ENCODE data around the gene GIMAP8.

The GIMAP8 gene

DNA sequence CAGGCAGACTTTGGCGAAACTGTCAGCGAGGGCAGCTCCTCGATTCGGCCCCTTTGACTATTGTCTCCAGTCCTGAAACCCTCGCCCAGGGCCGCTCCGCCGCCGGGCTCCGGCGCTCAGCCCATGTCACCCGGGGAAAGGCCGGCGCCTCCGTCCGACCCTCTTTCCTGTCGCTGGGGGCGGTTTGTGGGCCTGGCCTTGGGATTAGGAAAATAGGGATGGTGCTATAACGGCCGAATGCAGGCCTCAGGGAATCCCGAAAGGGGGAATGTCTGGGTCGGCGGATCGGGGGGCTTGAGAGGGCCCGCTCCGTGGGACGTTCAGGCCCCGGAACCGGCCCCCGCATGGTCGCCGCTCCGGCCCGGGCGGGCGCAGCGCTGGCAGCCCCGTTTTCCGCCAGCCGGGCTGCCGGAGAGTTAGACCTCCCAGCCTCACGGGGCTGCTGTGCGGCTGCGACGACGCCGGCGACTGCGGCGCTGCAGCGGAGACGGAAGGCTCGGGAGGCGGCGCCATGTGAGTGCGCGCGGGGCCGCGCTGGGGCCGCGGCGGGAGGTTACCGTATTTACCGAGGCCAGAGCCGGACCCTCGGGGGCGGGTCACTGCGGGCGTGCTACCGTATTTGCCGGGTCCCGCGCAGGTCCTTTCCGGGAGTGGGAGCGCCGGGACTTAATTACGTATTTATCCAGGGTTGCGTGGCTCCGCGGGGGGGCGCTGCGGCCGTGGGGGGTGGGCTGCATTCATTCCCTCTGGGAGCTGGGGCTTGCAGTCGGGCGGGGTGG lies 45.4 kb upstream of the GIMAP8 start (continued):
- TF ChIP-seq, protein P1, sequence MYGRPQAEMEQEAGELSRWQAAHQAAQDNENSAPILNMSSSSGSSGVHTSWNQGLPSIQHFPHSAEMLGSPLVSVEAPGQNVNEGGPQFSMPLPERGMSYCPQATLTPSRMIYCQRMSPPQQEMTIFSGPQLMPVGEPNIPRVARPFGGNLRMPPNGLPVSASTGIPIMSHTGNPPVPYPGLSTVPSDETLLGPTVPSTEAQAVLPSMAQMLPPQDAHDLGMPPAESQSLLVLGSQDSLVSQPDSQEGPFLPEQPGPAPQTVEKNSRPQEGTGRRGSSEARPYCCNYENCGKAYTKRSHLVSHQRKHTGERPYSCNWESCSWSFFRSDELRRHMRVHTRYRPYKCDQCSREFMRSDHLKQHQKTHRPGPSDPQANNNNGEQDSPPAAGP (tag by site-specific recombination; IDR thresholded peaks at IDR 0.05): peak; percentile 68
- TF ChIP-seq IKZF3 (tag by site-specific recombination; IDR thresholded peaks at IDR 0.05) (no peak), OVOL3 (tag by site-specific recombination; IDR thresholded peaks at IDR 0.05) (no peak), ZNF132 (tag by site-specific recombination; IDR thresholded peaks at IDR 0.05; ENCODE audit: borderline replicate concordance) (no peak), KLF9 (tag by site-specific recombination; IDR thresholded peaks at IDR 0.05; ENCODE audit: low read depth) (peak; percentile 88), ZNF157 (tag by site-specific recombination; IDR thresholded peaks at IDR 0.05) (no peak), ZBTB20 (tag by site-specific recombination; IDR thresholded peaks at IDR 0.05) (peak; percentile 66), ZBTB7A (tag by site-specific recombination; IDR thresholded peaks at IDR 0.05; ENCODE audit: low read depth) (no peak), ZNF211 (tag by site-specific recombination; IDR thresholded peaks at IDR 0.05; ENCODE audit: low read depth) (no peak), ZNF341 (tag by site-specific recombination; IDR thresholded peaks at IDR 0.05; ENCODE audit: low read depth) (no peak), OSR2 (tag by site-specific recombination; IDR thresholded peaks at IDR 0.05) (no peak), PRDM1 (tag by site-specific recombination; IDR thresholded peaks at IDR 0.05) (no peak), ZIC2 (tag by site-specific recombination; IDR thresholded peaks at IDR 0.05) (peak; percentile 71), BCL11A (tag by site-specific recombination; IDR thresholded peaks at IDR 0.05; ENCODE audit: low read depth) (0 out of 2 replicates have a peak, but pooled peaks have one; percentile 56), ZNF366 (tag by site-specific recombination; conservative IDR thresholded peaks at IDR 0.05) (no peak), ZNF311 (tag by site-specific recombination; IDR thresholded peaks at IDR 0.05; ENCODE audit: borderline replicate concordance) (no peak), ZNF530 (tag by site-specific recombination; IDR thresholded peaks at IDR 0.05; ENCODE audit: low read depth) (no peak), ZNF19 (tag by site-specific recombination; IDR thresholded peaks at IDR 0.05; ENCODE audit: low read depth) (no peak), ZNF561 (tag by site-specific recombination; IDR thresholded peaks at IDR 0.05; ENCODE audit: borderline replicate concordance) (peak; percentile 86; the same call in 1 of the 2 replicates), ZNF626 (tag by site-specific recombination; IDR thresholded peaks at IDR 0.05) (no peak), ZBTB48 (tag by site-specific recombination; IDR thresholded peaks at IDR 0.05) (no peak), YY2 (tag by site-specific recombination; IDR thresholded peaks at IDR 0.05) (no peak), ZNF184 (tag by site-specific recombination; IDR thresholded peaks at IDR 0.05) (0 out of 2 replicates have a peak, but pooled peaks have one; percentile 23), ZNF221 (tag by site-specific recombination; IDR thresholded peaks at IDR 0.05; ENCODE audit: borderline replicate concordance) (no peak), WT1 (tag by site-specific recombination; IDR thresholded peaks at IDR 0.05) (0 out of 2 replicates have a peak, but pooled peaks have one; percentile 25), ZNF830 (tag by site-specific recombination; IDR thresholded peaks at IDR 0.05; ENCODE audit: low read depth) (no peak), ZBTB17 (tag by site-specific recombination; IDR thresholded peaks at IDR 0.05) (0 out of 2 replicates have a peak, but pooled peaks have one; percentile 17), SP3 (tag by site-specific recombination; IDR thresholded peaks at IDR 0.05) (peak; percentile 30), ZNF335 (tag by site-specific recombination; conservative IDR thresholded peaks at IDR 0.05) (0 out of 2 replicates have a peak, but pooled peaks have one; percentile 38)
- TF ChIP-seq, protein P2, sequence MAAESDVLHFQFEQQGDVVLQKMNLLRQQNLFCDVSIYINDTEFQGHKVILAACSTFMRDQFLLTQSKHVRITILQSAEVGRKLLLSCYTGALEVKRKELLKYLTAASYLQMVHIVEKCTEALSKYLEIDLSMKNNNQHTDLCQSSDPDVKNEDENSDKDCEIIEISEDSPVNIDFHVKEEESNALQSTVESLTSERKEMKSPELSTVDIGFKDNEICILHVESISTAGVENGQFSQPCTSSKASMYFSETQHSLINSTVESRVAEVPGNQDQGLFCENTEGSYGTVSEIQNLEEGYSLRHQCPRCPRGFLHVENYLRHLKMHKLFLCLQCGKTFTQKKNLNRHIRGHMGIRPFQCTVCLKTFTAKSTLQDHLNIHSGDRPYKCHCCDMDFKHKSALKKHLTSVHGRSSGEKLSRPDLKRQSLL (tag by site-specific recombination; IDR thresholded peaks at IDR 0.05): peak; percentile 77; the same call in 1 of the 2 replicates
- TF ChIP-seq, protein P3, sequence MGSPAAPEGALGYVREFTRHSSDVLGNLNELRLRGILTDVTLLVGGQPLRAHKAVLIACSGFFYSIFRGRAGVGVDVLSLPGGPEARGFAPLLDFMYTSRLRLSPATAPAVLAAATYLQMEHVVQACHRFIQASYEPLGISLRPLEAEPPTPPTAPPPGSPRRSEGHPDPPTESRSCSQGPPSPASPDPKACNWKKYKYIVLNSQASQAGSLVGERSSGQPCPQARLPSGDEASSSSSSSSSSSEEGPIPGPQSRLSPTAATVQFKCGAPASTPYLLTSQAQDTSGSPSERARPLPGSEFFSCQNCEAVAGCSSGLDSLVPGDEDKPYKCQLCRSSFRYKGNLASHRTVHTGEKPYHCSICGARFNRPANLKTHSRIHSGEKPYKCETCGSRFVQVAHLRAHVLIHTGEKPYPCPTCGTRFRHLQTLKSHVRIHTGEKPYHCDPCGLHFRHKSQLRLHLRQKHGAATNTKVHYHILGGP (tag by site-specific recombination; IDR thresholded peaks at IDR 0.05): no peak
- TF ChIP-seq, protein P4, sequence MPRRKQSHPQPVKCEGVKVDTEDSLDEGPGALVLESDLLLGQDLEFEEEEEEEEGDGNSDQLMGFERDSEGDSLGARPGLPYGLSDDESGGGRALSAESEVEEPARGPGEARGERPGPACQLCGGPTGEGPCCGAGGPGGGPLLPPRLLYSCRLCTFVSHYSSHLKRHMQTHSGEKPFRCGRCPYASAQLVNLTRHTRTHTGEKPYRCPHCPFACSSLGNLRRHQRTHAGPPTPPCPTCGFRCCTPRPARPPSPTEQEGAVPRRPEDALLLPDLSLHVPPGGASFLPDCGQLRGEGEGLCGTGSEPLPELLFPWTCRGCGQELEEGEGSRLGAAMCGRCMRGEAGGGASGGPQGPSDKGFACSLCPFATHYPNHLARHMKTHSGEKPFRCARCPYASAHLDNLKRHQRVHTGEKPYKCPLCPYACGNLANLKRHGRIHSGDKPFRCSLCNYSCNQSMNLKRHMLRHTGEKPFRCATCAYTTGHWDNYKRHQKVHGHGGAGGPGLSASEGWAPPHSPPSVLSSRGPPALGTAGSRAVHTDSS (tag by site-specific recombination; IDR thresholded peaks at IDR 0.05): no peak
- TF ChIP-seq, protein P5, sequence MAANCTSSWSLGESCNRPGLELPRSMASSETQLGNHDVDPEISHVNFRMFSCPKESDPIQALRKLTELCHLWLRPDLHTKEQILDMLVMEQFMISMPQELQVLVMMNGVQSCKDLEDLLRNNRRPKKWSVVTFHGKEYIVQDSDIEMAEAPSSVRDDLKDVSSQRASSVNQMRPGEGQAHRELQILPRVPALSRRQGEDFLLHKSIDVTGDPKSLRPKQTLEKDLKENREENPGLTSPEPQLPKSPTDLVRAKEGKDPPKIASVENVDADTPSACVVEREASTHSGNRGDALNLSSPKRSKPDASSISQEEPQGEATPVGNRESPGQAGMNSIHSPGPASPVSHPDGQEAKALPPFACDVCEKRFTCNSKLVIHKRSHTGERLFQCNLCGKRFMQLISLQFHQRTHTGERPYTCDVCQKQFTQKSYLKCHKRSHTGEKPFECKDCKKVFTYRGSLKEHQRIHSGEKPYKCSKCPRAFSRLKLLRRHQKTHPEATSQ (tag by site-specific recombination; IDR thresholded peaks at IDR 0.05): no peak
- TF ChIP-seq, protein P6, sequence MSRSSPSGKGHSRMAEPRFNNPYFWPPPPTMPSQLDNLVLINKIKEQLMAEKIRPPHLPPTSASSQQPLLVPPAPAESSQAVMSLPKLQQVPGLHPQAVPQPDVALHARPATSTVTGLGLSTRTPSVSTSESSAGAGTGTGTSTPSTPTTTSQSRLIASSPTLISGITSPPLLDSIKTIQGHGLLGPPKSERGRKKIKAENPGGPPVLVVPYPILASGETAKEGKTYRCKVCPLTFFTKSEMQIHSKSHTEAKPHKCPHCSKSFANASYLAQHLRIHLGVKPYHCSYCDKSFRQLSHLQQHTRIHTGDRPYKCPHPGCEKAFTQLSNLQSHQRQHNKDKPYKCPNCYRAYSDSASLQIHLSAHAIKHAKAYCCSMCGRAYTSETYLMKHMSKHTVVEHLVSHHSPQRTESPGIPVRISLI (tag by site-specific recombination; IDR thresholded peaks at IDR 0.05): no peak

Data from HEK293 (cell line).